Mucosa of gallbladder (tissue), 1 donor: ENCODE results near the gene COCH. TPM values are rescaled to one million over a fixed set of nuclear protein-coding genes. Genes with fewer than 3 reads are reported as not detected.
"Not testable (repeated sequence)": the region's sequence is repeated elsewhere in the genome, so short reads cannot be mapped to it uniquely, and the experiment has no call there.

Experiments used
- DNase-seq: peaks from one replicate; pipeline ENCODE4 v3.0.0-alpha.2; 2020; ENCODE audit warnings: low spot score
- total RNA-seq: library from RNA; stranded (reverse); gene quantifications from one replicate; pipeline ENCODE4 v1.2.1, GENCODE V29; 2021
- donor health status: DM: no; HTN: no; CAD: no.

The COCH gene
- total RNA-seq, 1 donor from 2014 or later, result 0.37 TPM

GRCh38 chr14:30875788-30876053 is 1.4 kb downstream of the COCH start:
- no peak for DNase-seq

GRCh38 chr14:30876692-30877091 is 2.3 kb downstream of the COCH start:
- no peak for DNase-seq

- no peak for DNase-seq
Observed at GRCh38 chr14:30882431-30882830, 8.1 kb downstream of the COCH start.

- no peak for DNase-seq
Observed at GRCh38 chr14:30883508-30884294, 9.3 kb downstream of the COCH start.

GRCh38 chr14:30884901-30885300 is 10.5 kb downstream of the COCH start:
- DNase-seq, result no peak

- no peak for DNase-seq
Observed at GRCh38 chr14:30885840-30886740, 11.7 kb downstream of the COCH start.

GRCh38 chr14:30888480-30889243 is 14.3 kb downstream of the COCH start:
- no peak for DNase-seq

GRCh38 chr14:30889244-30889594 is 14.9 kb downstream of the COCH start:
- no peak for DNase-seq

- DNase-seq, result no peak
Observed at GRCh38 chr14:30893819-30894218, 19.5 kb downstream of the COCH start.

GRCh38 chr14:30894923-30895515 is 20.7 kb downstream of the COCH start:
- no peak for DNase-seq

GRCh38 chr14:30896435-30896834 is 22.1 kb downstream of the COCH start:
- no peak for DNase-seq

- DNase-seq, result not testable (repeated sequence)
Observed at GRCh38 chr14:30897121-30897520, 22.8 kb downstream of the COCH start.

- DNase-seq, result no peak
Observed at GRCh38 chr14:30903285-30904124, 29.1 kb downstream of the COCH start.

- no peak for DNase-seq
Observed at GRCh38 chr14:30906752-30907658, 32.6 kb downstream of the COCH start.

GRCh38 chr14:30907659-30908057 is 33.3 kb downstream of the COCH start:
- no peak for DNase-seq

- DNase-seq, result no peak
Observed at GRCh38 chr14:30908826-30909225, 34.5 kb downstream of the COCH start.

GRCh38 chr14:30914812-30915211 is 40.5 kb downstream of the COCH start:
- no peak for DNase-seq

- DNase-seq, result no peak
Observed at GRCh38 chr14:30915596-30915995, 41.2 kb downstream of the COCH start.

GRCh38 chr14:30921305-30921704 is 46.9 kb downstream of the COCH start:
- DNase-seq, result no peak

GRCh38 chr14:30921788-30922187 is 47.4 kb downstream of the COCH start:
- no peak for DNase-seq
